Panc1 (cell line): Measurements from ENCODE around the gene SSR3. TPM values are rescaled to one million over a fixed set of nuclear protein-coding genes. Genes with fewer than 3 reads are reported as not detected.
"Not testable (repeated sequence)": the region's sequence is repeated elsewhere in the genome, so short reads cannot be mapped to it uniquely, and the experiment has no call there.

Source experiments
- ATAC-seq: fragments of 200-7000 bp; cut with Tn5 transposase; 2 replicates; pipeline ENCODE4 v1.9.1; 2020; ENCODE audit warnings: mild to moderate bottlenecking, moderate library complexity
- BruUV-seq: library from RNA; stranded (reverse); fragments of 400-500 nt; replicated peaks from 2 replicates; lab custom pipeline; 2021; lab: Mats Ljungman, UMichigan
- CTCF ChIA-PET: fragments of 300-600 bp; sonication (Branson Sonifier 250); formaldehyde crosslinking; loops from one replicate; lab custom pipeline; 2022; ENCODE audit warnings: antibody characterized with exemption; lab: Charles Lee
- POLR2A ChIA-PET: fragments of 300-600 bp; sonication (Branson Sonifier 250); formaldehyde crosslinking; loops from one replicate; lab custom pipeline; 2022; ENCODE audit warnings: antibody characterized with exemption; lab: Charles Lee
- DNase-seq: peaks from one replicate; pipeline ENCODE4 v3.0.0-alpha.2; 2010; ENCODE audit warnings: low read depth, low spot score
- H3K27ac ChIP-seq: 2 replicates; pipeline ENCODE4 v1.5.1; 2011; ENCODE audit warnings: mild to moderate bottlenecking, low read length, inconsistent platforms
- H3K27me3 ChIP-seq: fragments of 200-500 bp; sonication (Bioruptor generic); 2 replicates; pipeline ENCODE4 v1.6.0; 2014; ENCODE audit warnings: low read length, inconsistent platforms; ENCODE audit not compliant: control insufficient read depth, insufficient read depth
- H3K36me3 ChIP-seq: fragments of 200-500 bp; sonication (Bioruptor generic); 2 replicates; pipeline ENCODE4 v1.5.1; 2014; ENCODE audit warnings: inconsistent platforms, mild to moderate bottlenecking, low read length, moderate library complexity; ENCODE audit not compliant: control insufficient read depth, insufficient read depth
- H3K4me1 ChIP-seq: 2 replicates; pipeline ENCODE4 v1.5.1; 2011; ENCODE audit warnings: inconsistent platforms, mild to moderate bottlenecking, low read length, moderate library complexity; ENCODE audit not compliant: control insufficient read depth, insufficient read depth
- H3K4me3 ChIP-seq, 2 experiments: 2 replicates each; pipeline ENCODE4 v1.5.1; 2011 to 2012; ENCODE audit warnings: low read depth in 2 of 2, low read length in 2 of 2, mild to moderate bottlenecking in 2 of 2, inconsistent platforms in 1 of 2, moderate library complexity in 1 of 2
- H3K9me3 ChIP-seq: fragments of 200-500 bp; sonication (Bioruptor generic); 2 replicates; pipeline ENCODE4 v1.5.1; 2014; ENCODE audit warnings: low read depth, mild to moderate bottlenecking, inconsistent platforms, low read length, moderate library complexity; ENCODE audit not compliant: control insufficient read depth, insufficient read depth
- POLR2AphosphoS5 ChIP-seq: IDR thresholded peaks from 2 replicates; pipeline ENCODE4 v1.6.1; 2012; ENCODE audit warnings: mild to moderate bottlenecking, low read depth, low read length, moderate library complexity
- SIN3A ChIP-seq: IDR thresholded peaks from 2 replicates; pipeline ENCODE4 v1.6.1; 2012; ENCODE audit warnings: low read depth, mild to moderate bottlenecking, low read length, moderate library complexity, borderline replicate concordance; ENCODE audit not compliant: insufficient read depth
- TCF7L2 ChIP-seq: IDR thresholded peaks from 2 replicates; pipeline ENCODE4 v1.6.1; 2011; ENCODE audit warnings: mild to moderate bottlenecking, low read depth, low read length, inconsistent platforms
- in situ Hi-C: cut with HindIII; loops from 2 replicates; pipeline ENCODE4 v1.10.0; 2016; ENCODE audit warnings: low sequenced_read_pairs, low pct_unique_long_range_greater_than_20kb
- intact Hi-C: fragments of 100-400 bp; cut with micrococcal nuclease; formaldehyde crosslinking; loops from one replicate; pipeline ENCODE4 v1.10.0; 2022; ENCODE audit not compliant: unreplicated experiment
- total RNA-seq: library from RNA; stranded (reverse); gene quantifications from one replicate; pipeline ENCODE4 v1.2.1, GENCODE V29; 2021; ENCODE audit not compliant: unreplicated experiment
- TF ChIP-seq, protein P1 (sequence below), 2 experiments: IDR thresholded peaks; 2 replicates each; pipeline ENCODE4 v1.6.1; 2011 to 2012; ENCODE audit warnings: low read depth in 2 of 2, control low read depth in 1 of 2, low read length in 1 of 2, mild to moderate bottlenecking in 1 of 2, moderate library complexity in 1 of 2; ENCODE audit not compliant: insufficient read depth in 1 of 2
- TF ChIP-seq, protein P2 (sequence below): fragments of 450-650 bp; IDR thresholded peaks from 2 replicates; pipeline ENCODE4 v1.5.1; 2017; ENCODE audit warnings: mild to moderate bottlenecking

Gene SSR3
- total RNA-seq, 1 experiment from 2014 or later, result 154 TPM

DNA sequence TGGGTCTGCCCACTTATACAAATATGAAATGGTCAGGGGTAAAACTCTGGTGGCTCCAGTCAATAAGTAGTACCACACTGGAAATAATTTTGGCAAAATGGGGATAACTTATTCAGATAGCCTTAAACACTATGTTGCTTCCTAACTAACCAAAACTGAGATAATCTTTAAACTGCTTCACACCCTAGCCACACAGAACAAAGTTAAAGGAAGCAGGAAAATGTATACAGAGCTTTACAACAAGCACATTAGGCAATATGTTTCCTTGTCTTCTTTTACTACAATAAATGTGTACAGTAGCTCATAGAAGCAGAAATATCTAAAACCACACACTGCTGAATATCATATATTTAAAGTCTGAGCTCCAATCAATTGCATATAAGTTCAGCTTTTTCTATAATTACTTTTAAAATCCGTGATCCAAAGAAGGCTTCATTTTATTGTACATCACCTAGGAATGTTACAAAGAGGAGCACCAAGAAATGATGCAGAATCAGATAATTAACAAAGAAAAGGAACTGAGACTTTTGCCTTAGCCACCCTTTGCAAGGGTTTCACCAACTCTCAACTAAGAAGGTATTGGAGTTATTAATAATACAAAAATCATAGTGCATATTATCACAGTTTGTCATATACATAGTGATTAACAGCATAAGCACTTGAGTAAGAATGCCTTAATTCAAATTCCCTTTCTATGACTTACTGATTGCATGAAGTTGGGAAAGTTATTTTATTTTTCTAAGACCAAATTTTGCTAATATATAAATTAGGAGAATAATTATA is 9.2 kb upstream of the SSR3 start:
- no peak for DNase-seq
- in situ Hi-C loops (no loop called here), intact Hi-C loops (no loop called here)
- ChIA-PET POLR2A (no interaction called here), CTCF (no interaction called here)
- no peak for TF ChIP-seq SIN3A
- TF ChIP-seq, protein P1, sequence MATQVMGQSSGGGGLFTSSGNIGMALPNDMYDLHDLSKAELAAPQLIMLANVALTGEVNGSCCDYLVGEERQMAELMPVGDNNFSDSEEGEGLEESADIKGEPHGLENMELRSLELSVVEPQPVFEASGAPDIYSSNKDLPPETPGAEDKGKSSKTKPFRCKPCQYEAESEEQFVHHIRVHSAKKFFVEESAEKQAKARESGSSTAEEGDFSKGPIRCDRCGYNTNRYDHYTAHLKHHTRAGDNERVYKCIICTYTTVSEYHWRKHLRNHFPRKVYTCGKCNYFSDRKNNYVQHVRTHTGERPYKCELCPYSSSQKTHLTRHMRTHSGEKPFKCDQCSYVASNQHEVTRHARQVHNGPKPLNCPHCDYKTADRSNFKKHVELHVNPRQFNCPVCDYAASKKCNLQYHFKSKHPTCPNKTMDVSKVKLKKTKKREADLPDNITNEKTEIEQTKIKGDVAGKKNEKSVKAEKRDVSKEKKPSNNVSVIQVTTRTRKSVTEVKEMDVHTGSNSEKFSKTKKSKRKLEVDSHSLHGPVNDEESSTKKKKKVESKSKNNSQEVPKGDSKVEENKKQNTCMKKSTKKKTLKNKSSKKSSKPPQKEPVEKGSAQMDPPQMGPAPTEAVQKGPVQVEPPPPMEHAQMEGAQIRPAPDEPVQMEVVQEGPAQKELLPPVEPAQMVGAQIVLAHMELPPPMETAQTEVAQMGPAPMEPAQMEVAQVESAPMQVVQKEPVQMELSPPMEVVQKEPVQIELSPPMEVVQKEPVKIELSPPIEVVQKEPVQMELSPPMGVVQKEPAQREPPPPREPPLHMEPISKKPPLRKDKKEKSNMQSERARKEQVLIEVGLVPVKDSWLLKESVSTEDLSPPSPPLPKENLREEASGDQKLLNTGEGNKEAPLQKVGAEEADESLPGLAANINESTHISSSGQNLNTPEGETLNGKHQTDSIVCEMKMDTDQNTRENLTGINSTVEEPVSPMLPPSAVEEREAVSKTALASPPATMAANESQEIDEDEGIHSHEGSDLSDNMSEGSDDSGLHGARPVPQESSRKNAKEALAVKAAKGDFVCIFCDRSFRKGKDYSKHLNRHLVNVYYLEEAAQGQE (IDR thresholded peaks at IDR 0.05; ENCODE audit: insufficient read depth in 1 of 2, low read depth in 2 of 2, low read length in 1 of 2), result no peak
- TF ChIP-seq, protein P2, sequence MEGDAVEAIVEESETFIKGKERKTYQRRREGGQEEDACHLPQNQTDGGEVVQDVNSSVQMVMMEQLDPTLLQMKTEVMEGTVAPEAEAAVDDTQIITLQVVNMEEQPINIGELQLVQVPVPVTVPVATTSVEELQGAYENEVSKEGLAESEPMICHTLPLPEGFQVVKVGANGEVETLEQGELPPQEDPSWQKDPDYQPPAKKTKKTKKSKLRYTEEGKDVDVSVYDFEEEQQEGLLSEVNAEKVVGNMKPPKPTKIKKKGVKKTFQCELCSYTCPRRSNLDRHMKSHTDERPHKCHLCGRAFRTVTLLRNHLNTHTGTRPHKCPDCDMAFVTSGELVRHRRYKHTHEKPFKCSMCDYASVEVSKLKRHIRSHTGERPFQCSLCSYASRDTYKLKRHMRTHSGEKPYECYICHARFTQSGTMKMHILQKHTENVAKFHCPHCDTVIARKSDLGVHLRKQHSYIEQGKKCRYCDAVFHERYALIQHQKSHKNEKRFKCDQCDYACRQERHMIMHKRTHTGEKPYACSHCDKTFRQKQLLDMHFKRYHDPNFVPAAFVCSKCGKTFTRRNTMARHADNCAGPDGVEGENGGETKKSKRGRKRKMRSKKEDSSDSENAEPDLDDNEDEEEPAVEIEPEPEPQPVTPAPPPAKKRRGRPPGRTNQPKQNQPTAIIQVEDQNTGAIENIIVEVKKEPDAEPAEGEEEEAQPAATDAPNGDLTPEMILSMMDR, result no peak
- TF ChIP-seq TCF7L2, result no peak
- no peak for TF ChIP-seq POLR2AphosphoS5
- Histone ChIP-seq H3K4me3 (no peak overlapping the region), H3K4me1 (no peaks in the 10 kb centered on the region), H3K36me3 (no peaks in the 10 kb centered on the region), H3K27me3 (peaks cover 2% of the 10 kb centered on the region; the same call in 1 of the 2 replicates), H3K27ac (no peak overlapping the region), H3K9me3 (no peaks in the 10 kb centered on the region)
- no peak for ATAC-seq
- no TSS peak for BruUV-seq

DNA sequence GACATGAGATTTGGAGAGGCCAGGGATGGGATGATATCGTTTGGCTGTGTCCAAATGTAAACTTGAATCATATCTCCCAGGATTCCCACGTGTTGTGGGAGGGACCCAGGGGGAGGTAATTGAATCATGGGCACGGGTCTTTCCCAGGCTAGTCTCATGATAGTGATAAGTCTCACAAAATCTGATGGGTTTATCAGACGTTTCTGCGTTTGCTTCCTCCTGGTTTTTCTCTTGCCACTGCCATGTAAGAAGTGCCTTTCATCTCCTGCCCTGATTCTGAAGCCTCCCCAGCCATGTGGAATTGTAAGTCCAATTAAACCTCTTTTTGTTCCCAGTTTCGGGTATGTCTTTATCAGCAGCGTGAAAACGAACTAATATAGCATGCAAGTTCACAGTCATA is 7.6 kb upstream of the SSR3 start:
- BruUV-seq, H3K9me3 ChIP-seq, H3K27me3 ChIP-seq, DNase-seq, in situ Hi-C loops, H3K4me1 ChIP-seq, H3K27ac ChIP-seq, H3K4me3 ChIP-seq, ATAC-seq, CTCF ChIA-PET, POLR2A ChIA-PET, H3K36me3 ChIP-seq, intact Hi-C loops: not testable (repeated sequence)

DNA sequence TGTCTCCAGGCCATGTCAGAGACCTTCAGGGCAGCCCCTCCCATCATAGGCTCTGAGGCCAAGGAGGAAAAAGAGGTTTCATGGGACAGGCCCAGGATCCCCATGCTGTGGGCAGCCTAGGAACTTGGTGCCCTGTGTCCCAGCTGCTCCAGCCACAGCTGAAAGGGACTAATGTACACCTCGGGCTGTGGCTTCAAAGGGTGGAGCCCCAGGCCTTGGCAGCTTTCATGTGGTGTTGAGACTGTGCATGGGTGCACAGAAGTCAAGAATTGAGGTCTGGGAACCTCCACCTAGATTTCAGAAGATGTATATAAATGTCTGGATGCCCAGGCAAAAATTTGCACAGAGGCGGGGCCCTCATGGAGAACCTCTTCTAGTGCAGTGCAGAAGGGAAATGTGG is 6.6 kb upstream of the SSR3 start:
- ATAC-seq, result no peak

More for the DNA sequence above, 6.6 kb upstream of the SSR3 start:
- TF ChIP-seq, protein P1 (IDR thresholded peaks at IDR 0.05; ENCODE audit: insufficient read depth in 1 of 2, low read depth in 2 of 2, low read length in 1 of 2), result no peak
- TF ChIP-seq SIN3A, result no peak
- no peak for TF ChIP-seq POLR2AphosphoS5
- no peak for TF ChIP-seq TCF7L2
- TF ChIP-seq, protein P2, result no peak
- intact Hi-C loops, result no loop called here
- POLR2A ChIA-PET, result no interaction called here
- H3K4me1 ChIP-seq, result no peaks in the 10 kb centered on the region
- no TSS peak for BruUV-seq
- DNase-seq, result no peak
- H3K36me3 ChIP-seq, result no peaks in the 10 kb centered on the region
- in situ Hi-C loops, result no loop called here
- H3K9me3 ChIP-seq, result no peaks in the 10 kb centered on the region
- H3K27me3 ChIP-seq, result peaks cover 2% of the 10 kb centered on the region; the same call in 1 of the 2 replicates
- H3K4me3 ChIP-seq, result no peak overlapping the region
- no peak overlapping the region for H3K27ac ChIP-seq
- CTCF ChIA-PET, result no interaction called here
